Measurements from ENCODE around the gene TFAP2B.
A peak's percentile ranks its signal among the peaks of the same experiment; 100 is the strongest.

TFAP2B gene

GRCh38 chr6:50818673-50819072 lies at the start of gene TFAP2B:
TSS of gene TFAP2B (plus strand) at chr6:50818871. CDS start at chr6:50818892, 21 bp downstream.
- no peak for DNase-seq

GRCh38 chr6:50778696-50779095 lies 40.0 kb upstream of the TFAP2B start:
- DNase-seq = no peak

GRCh38 chr6:50780382-50780781 lies 38.3 kb upstream of the TFAP2B start:
- DNase-seq = no peak

GRCh38 chr6:50785921-50786320 lies 32.8 kb upstream of the TFAP2B start:
- no peak for DNase-seq

GRCh38 chr6:50791900-50792508 lies 26.7 kb upstream of the TFAP2B start:
- DNase-seq = peak in 6 of 58 donors; percentile 0 to 66 (median 1)

GRCh38 chr6:50792771-50793170 lies 25.9 kb upstream of the TFAP2B start:
- DNase-seq = no peak

- DNase-seq = no peak
Observed at GRCh38 chr6:50795574-50795973, 23.1 kb upstream of the TFAP2B start.

GRCh38 chr6:50804283-50804682 lies 14.4 kb upstream of the TFAP2B start:
- DNase-seq = no peak

- no peak for DNase-seq
Observed at GRCh38 chr6:50807035-50807434, 11.6 kb upstream of the TFAP2B start.

- DNase-seq = no peak
Observed at GRCh38 chr6:50815436-50816114, 3.1 kb upstream of the TFAP2B start.

GRCh38 chr6:50816115-50816675 lies 2.5 kb upstream of the TFAP2B start:
- peak in 49 of 58 donors; percentile 1 to 79 (median 26) for DNase-seq

GRCh38 chr6:50816947-50817645 lies 1.6 kb upstream of the TFAP2B start:
- DNase-seq = no peak

- DNase-seq = no peak
Observed at GRCh38 chr6:50817646-50817950, 1.1 kb upstream of the TFAP2B start.

- DNase-seq = no peak
Observed at GRCh38 chr6:50818020-50818419, 651 bp upstream of the TFAP2B start.

GRCh38 chr6:50819466-50819903 lies 814 bp downstream of the TFAP2B start:
- DNase-seq = no peak

GRCh38 chr6:50819904-50820868 lies 1.5 kb downstream of the TFAP2B start:
- no peak for DNase-seq

GRCh38 chr6:50820869-50821264 lies 2.2 kb downstream of the TFAP2B start:
- DNase-seq = no peak

GRCh38 chr6:50821441-50822077 lies 2.9 kb downstream of the TFAP2B start:
- no peak for DNase-seq

- no peak for DNase-seq
Observed at GRCh38 chr6:50822078-50822476, 3.4 kb downstream of the TFAP2B start.

GRCh38 chr6:50823094-50823920 lies 4.6 kb downstream of the TFAP2B start:
- DNase-seq = no peak
